ENCODE data around the gene HCFC1. TPM values are rescaled to one million over a fixed set of nuclear protein-coding genes. Genes with fewer than 3 reads are reported as not detected.
A peak's percentile ranks its signal among the peaks of the same experiment; 100 is the strongest.

The HCFC1 gene
- total and polyA plus RNA-seq, 9 of the 15 experiments (the other 6 are each of a cell fraction or from before 2014, with no cell fraction given) = 2.8 to 133 (median 17.1) TPM

DNA sequence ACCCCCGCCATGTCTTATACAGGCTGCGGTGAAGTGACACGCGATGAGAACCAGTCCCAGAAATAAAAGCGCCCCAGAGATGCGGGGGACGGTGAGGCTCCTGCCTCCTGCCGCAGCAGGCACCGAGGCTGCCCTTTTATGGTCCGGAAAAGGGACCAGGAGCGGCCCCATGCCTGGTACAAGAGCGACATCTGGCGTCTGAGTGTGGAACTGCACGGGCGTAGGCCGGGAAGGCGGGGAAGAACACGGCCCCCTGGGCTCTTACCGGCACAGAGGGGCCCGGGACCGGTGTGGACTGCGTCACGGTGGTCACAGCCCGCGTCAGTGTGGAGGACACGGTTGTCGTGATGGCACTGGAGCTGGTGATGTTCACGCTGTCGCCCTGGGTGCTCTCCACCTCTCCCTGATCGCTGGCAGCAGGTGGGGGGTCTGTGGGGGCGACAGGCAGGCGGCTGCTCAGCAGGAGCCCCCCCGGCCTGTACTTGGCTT is 18.2 kb downstream of the HCFC1 start (continued):
- TF ChIP-seq, protein P1, sequence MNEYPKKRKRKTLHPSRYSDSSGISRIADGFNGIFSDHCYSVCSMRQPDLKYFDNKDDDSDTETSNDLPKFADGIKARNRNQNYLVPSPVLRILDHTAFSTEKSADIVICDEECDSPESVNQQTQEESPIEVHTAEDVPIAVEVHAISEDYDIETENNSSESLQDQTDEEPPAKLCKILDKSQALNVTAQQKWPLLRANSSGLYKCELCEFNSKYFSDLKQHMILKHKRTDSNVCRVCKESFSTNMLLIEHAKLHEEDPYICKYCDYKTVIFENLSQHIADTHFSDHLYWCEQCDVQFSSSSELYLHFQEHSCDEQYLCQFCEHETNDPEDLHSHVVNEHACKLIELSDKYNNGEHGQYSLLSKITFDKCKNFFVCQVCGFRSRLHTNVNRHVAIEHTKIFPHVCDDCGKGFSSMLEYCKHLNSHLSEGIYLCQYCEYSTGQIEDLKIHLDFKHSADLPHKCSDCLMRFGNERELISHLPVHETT (CRISPR knock-in tag; conservative IDR thresholded peaks at IDR 0.05 in 1 of 2, IDR thresholded peaks at IDR 0.05 in 1 of 2) = 0 out of 4 replicates have a peak, but pooled peaks of 1 of the 2 experiments have one; percentile 39
- TF ChIP-seq CC2D1A (IDR thresholded peaks at IDR 0.05) (0 out of 2 replicates have a peak, but pooled peaks have one; percentile 30), POLR2A (conservative IDR thresholded peaks at IDR 0.05) (peak; percentile 45; the same call in 1 of the 2 replicates), ZNF740 (CRISPR knock-in tag; IDR thresholded peaks at IDR 0.05) (no peak), ZNF740 (tag; IDR thresholded peaks at IDR 0.05) (no peak), ZNF354B (CRISPR knock-in tag; IDR thresholded peaks at IDR 0.05) (no peak), ZSCAN29 (IDR thresholded peaks at IDR 0.05) (no peak), ZNF830 (CRISPR knock-in tag; IDR thresholded peaks at IDR 0.05) (no peak), ARID2 (IDR thresholded peaks at IDR 0.05) (0 out of 2 replicates have a peak, but pooled peaks have one; percentile 12), CEBPB (tag; IDR thresholded peaks at IDR 0.05) (no peak), RAD21 (CRISPR knock-in tag; conservative IDR thresholded peaks at IDR 0.05 in 1 of 2, IDR thresholded peaks at IDR 0.05 in 1 of 2) (peak; percentile 70 to 76), SP1 (CRISPR knock-in tag; IDR thresholded peaks at IDR 0.05) (peak; percentile 49; the same call in 1 of the 2 replicates), ZZZ3 (IDR thresholded peaks at IDR 0.05) (no peak), ZNF75A (CRISPR knock-in tag; IDR thresholded peaks at IDR 0.05) (no peak)
- TF ChIP-seq, protein P2, sequence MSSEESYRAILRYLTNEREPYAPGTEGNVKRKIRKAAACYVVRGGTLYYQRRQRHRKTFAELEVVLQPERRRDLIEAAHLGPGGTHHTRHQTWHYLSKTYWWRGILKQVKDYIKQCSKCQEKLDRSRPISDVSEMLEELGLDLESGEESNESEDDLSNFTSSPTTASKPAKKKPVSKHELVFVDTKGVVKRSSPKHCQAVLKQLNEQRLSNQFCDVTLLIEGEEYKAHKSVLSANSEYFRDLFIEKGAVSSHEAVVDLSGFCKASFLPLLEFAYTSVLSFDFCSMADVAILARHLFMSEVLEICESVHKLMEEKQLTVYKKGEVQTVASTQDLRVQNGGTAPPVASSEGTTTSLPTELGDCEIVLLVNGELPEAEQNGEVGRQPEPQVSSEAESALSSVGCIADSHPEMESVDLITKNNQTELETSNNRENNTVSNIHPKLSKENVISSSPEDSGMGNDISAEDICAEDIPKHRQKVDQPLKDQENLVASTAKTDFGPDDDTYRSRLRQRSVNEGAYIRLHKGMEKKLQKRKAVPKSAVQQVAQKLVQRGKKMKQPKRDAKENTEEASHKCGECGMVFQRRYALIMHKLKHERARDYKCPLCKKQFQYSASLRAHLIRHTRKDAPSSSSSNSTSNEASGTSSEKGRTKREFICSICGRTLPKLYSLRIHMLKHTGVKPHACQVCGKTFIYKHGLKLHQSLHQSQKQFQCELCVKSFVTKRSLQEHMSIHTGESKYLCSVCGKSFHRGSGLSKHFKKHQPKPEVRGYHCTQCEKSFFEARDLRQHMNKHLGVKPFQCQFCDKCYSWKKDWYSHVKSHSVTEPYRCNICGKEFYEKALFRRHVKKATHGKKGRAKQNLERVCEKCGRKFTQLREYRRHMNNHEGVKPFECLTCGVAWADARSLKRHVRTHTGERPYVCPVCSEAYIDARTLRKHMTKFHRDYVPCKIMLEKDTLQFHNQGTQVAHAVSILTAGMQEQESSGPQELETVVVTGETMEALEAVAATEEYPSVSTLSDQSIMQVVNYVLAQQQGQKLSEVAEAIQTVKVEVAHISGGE (CRISPR knock-in tag; IDR thresholded peaks at IDR 0.05) = 0 out of 6 replicates have a peak, but pooled peaks of 1 of the 3 experiments have one; percentile 39
- TF ChIP-seq, protein P3, sequence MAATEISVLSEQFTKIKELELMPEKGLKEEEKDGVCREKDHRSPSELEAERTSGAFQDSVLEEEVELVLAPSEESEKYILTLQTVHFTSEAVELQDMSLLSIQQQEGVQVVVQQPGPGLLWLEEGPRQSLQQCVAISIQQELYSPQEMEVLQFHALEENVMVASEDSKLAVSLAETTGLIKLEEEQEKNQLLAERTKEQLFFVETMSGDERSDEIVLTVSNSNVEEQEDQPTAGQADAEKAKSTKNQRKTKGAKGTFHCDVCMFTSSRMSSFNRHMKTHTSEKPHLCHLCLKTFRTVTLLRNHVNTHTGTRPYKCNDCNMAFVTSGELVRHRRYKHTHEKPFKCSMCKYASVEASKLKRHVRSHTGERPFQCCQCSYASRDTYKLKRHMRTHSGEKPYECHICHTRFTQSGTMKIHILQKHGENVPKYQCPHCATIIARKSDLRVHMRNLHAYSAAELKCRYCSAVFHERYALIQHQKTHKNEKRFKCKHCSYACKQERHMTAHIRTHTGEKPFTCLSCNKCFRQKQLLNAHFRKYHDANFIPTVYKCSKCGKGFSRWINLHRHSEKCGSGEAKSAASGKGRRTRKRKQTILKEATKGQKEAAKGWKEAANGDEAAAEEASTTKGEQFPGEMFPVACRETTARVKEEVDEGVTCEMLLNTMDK (IDR thresholded peaks at IDR 0.05; ENCODE audit: borderline replicate concordance, insufficient read depth, low read depth, low read length, poor library complexity, severe bottlenecking) = peak; percentile 90
